K562 (cell line): Measurements from ENCODE around the gene AGPAT4. TPM values are rescaled to one million over a fixed set of nuclear protein-coding genes. Genes with fewer than 3 reads are reported as not detected.

Experiments used
- ATAC-seq: fragments of 200-7000 bp; cut with Tn5 transposase; 3 replicates; pipeline ENCODE4 v1.9.1; 2020; ENCODE audit warnings: moderate library complexity
- BruUV-seq: library from RNA; stranded (reverse); fragments of 400-500 nt; replicated peaks from 2 replicates; lab custom pipeline; 2021; lab: Mats Ljungman, UMichigan
- CTCF ChIA-PET: fragments of 300-600 bp; formaldehyde crosslinking; extraction: SDS; loops from one replicate; lab custom pipeline; 2021; ENCODE audit warnings: low intra/inter-chr PET ratio; lab: Yijun Ruan, JAX
- POLR2A ChIA-PET: fragments of 300-600, 350-650 bp; sonication (Branson Sonifier 250); formaldehyde crosslinking; extraction: SDS; loops from one replicate; lab custom pipeline; 2021; ENCODE audit warnings: antibody characterized with exemption, inconsistent platforms; lab: Yijun Ruan, JAX
- DNase-seq, 4 experiments: peaks; one replicate each; pipeline versions ENCODE4 v3.0.0 to v3.0.0-alpha.2; 2011 to 2018; ENCODE audit warnings: low spot score in 3 of 4, mixed read lengths in 3 of 4; ENCODE audit errors: extremely low read depth in 1 of 4
- FAIRE-seq: peaks from 2 replicates; lab custom pipeline; 2011; peaks lifted over from hg19 to GRCh38; lab: Jason Lieb, UNC
- H2AFZ ChIP-seq: 2 replicates; pipeline ENCODE4 v1.6.0; 2011; ENCODE audit warnings: low read depth, low read length, control low read depth, inconsistent platforms
- H3K27ac ChIP-seq: fragments of 200-600 bp; 3 replicates; pipeline ENCODE4 v1.8.0; 2011; ENCODE audit warnings: low read depth, mild to moderate bottlenecking, control low read depth, inconsistent platforms, low read length, moderate library complexity, mixed read lengths; ENCODE audit errors: extremely low read depth
- H3K27me3 ChIP-seq, 2 experiments: fragments of 300-600 bp in 1 of 2; 2 replicates in 1 of 2; 3 replicates in 1 of 2; pipeline versions ENCODE4 v1.6.0 to v1.8.0; 2011; ENCODE audit warnings: inconsistent platforms in 2 of 2, low read length in 2 of 2, mild to moderate bottlenecking in 1 of 2, mixed read lengths in 1 of 2, moderate library complexity in 1 of 2; ENCODE audit not compliant: control insufficient read depth in 2 of 2, insufficient read depth in 2 of 2
- H3K36me3 ChIP-seq: fragments of 300-600 bp; 3 replicates; pipeline ENCODE4 v1.8.0; 2011; ENCODE audit warnings: mild to moderate bottlenecking, low read length, inconsistent platforms; ENCODE audit not compliant: control insufficient read depth, insufficient read depth
- H3K4me1 ChIP-seq, 2 experiments: fragments of 200-600 bp in 1 of 2; replicated peaks in 1 of 2; 2 replicates in 1 of 2; 3 replicates in 1 of 2; pipeline versions ENCODE4 v1.5.1 to v1.8.0; 2011; ENCODE audit warnings: inconsistent platforms in 2 of 2, low read length in 2 of 2, mild to moderate bottlenecking in 1 of 2, mixed read lengths in 1 of 2, moderate library complexity in 1 of 2; ENCODE audit not compliant: control insufficient read depth in 2 of 2, insufficient read depth in 2 of 2
- H3K4me2 ChIP-seq: 2 replicates; pipeline ENCODE4 v1.6.1; 2011; ENCODE audit warnings: low read length, control low read depth, inconsistent platforms, mixed read lengths; ENCODE audit not compliant: insufficient read depth
- H3K4me3 ChIP-seq: fragments of 200-600 bp; sonication (generic), shearing (Covaris generic); 2 replicates; pipeline ENCODE4 v1.5.1; 2016; ENCODE audit warnings: control low read depth, inconsistent platforms
- H3K79me2 ChIP-seq: fragments of 200-600 bp; 3 replicates; pipeline ENCODE4 v1.8.0; 2011; ENCODE audit warnings: low read length, inconsistent platforms; ENCODE audit not compliant: control insufficient read depth, insufficient read depth
- H3K9ac ChIP-seq, 2 experiments: 2 replicates each; pipeline versions ENCODE4 v1.6.0 to v1.6.1; 2011; ENCODE audit warnings: low read depth in 2 of 2, low read length in 2 of 2, control low read depth in 1 of 2, inconsistent platforms in 1 of 2, mild to moderate bottlenecking in 1 of 2, mixed read lengths in 1 of 2; ENCODE audit not compliant: insufficient read depth in 1 of 2
- H3K9me1 ChIP-seq: one replicate; pipeline ENCODE4 v1.6.0; 2011; ENCODE audit warnings: inconsistent platforms, mild to moderate bottlenecking, low read length, moderate library complexity; ENCODE audit not compliant: control insufficient read depth, insufficient read depth
- H3K9me3 ChIP-seq: replicated peaks from 2 replicates; pipeline ENCODE4 v1.5.1; 2011; ENCODE audit warnings: low read depth, low read length, inconsistent platforms; ENCODE audit not compliant: control insufficient read depth, insufficient read depth
- H4K20me1 ChIP-seq: replicated peaks from 2 replicates; pipeline ENCODE4 v1.6.1; 2011; ENCODE audit warnings: low read length, inconsistent platforms, mixed read lengths; ENCODE audit not compliant: control insufficient read depth, insufficient read depth
- ARID4B ChIP-seq: sonication (generic); formaldehyde crosslinking; IDR thresholded peaks from 2 replicates; pipeline ENCODE4 v1.8.0; 2022; ENCODE audit warnings: mild to moderate bottlenecking, missing genetic modification reagents
- DNMT1 ChIP-seq: fragments of 450-650 bp; IDR thresholded peaks from 2 replicates; pipeline ENCODE4 v1.6.1; 2016; ENCODE audit warnings: antibody characterized with exemption, mild to moderate bottlenecking
- FOXK2 ChIP-seq, 2 experiments: fragments of 450-650 bp; IDR thresholded peaks in 1 of 2; conservative IDR thresholded peaks in 1 of 2; 2 replicates each; pipeline ENCODE4 v1.6.1; 2016; ENCODE audit warnings: low read depth in 2 of 2, mild to moderate bottlenecking in 1 of 2
- HNRNPUL1 ChIP-seq: fragments of 200-400 bp; formaldehyde crosslinking; IDR thresholded peaks from 2 replicates; pipeline ENCODE4 v1.6.1; 2017; ENCODE audit warnings: low read length
- LEF1 ChIP-seq: fragments of 450-650 bp; IDR thresholded peaks from 2 replicates; pipeline ENCODE4 v1.6.1; 2016; ENCODE audit warnings: mild to moderate bottlenecking
- NR1H2 ChIP-seq: sonication (generic); formaldehyde crosslinking; IDR thresholded peaks from 2 replicates; pipeline ENCODE4 v1.4.0; 2020; ENCODE audit warnings: mild to moderate bottlenecking, missing genetic modification reagents
- PBX2 ChIP-seq, 2 experiments: IDR thresholded peaks in 1 of 2; conservative IDR thresholded peaks in 1 of 2; 2 replicates each; pipeline ENCODE4 v1.6.1; 2016; ENCODE audit warnings: low read depth in 2 of 2, mild to moderate bottlenecking in 1 of 2, missing compliant biosample characterization in 1 of 2, missing genetic modification characterization in 1 of 2, moderate library complexity in 1 of 2
- SMARCC2 ChIP-seq: fragments of 450-650 bp; IDR thresholded peaks from 2 replicates; pipeline ENCODE4 v1.6.1; 2017; ENCODE audit warnings: antibody characterized with exemption, moderate library complexity, mild to moderate bottlenecking, low read depth
- WGBS: fragments of 100-300 bp; shearing (Covaris generic); methylation state at CpG from one replicate; pipeline ENCODE4 v1.1.6; 2016; ENCODE audit warnings: low coverage, mixed read lengths; ENCODE audit not compliant: insufficient coverage; ENCODE audit errors: missing lambda C conversion rate; 5-methylcytosine and 5-hydroxymethylcytosine counted together
- in situ Hi-C: fragments of 300-500 bp; cut with MboI; formaldehyde crosslinking; loops from 4 replicates; pipeline ENCODE4 v1.15.0; 2018; ENCODE audit warnings: inconsistent platforms, mixed read lengths
- intact Hi-C: fragments of 100-400 bp; cut with micrococcal nuclease; formaldehyde crosslinking; loops from 2 replicates; pipeline ENCODE4 v1.14.2; 2022
- polyA plus RNA-seq, 8 experiments: library from polyadenylated mRNA; depleted of rRNA in 4 of 8; stranded (reverse) in 5 of 8; unstranded in 3 of 8; fragments of >200 nt; fragmentation: Nextera tagmentation in 2 of 8; fragmentation: Illumina TruSeq in 1 of 8; extraction: Ambion mirVana in 2 of 8; extraction: Trizol in 1 of 8; gene quantifications; 2 replicates each; pipeline versions ENCODE4 v1.2.1 to v1.2.3, GENCODE V29; 2011 to 2014; ENCODE audit warnings: inconsistent platforms in 1 of 8, missing spikeins in 1 of 8
- total RNA-seq, 7 experiments: library from RNA; depleted of rRNA in 6 of 7; stranded (reverse); fragments of >200 nt in 6 of 7; fragmentation: Illumina TruSeq in 2 of 7; extraction: Trizol in 2 of 7; gene quantifications; 2 replicates each; pipeline versions ENCODE4 v1.2.1 to v1.2.3, GENCODE V29; 2011 to 2021; ENCODE audit warnings: low replicate concordance in 1 of 7
- TF ChIP-seq, protein P1 (sequence below): fragments of 250-450 bp; sonication (Bioruptor Pico); IDR thresholded peaks from 2 replicates; pipeline ENCODE4 v1.4.0; 2020; ENCODE audit warnings: mild to moderate bottlenecking, moderate library complexity
- TF ChIP-seq, protein P2 (sequence below): fragments of 450-650 bp; formaldehyde crosslinking; IDR thresholded peaks from 2 replicates; pipeline ENCODE4 v1.4.0; 2020; ENCODE audit warnings: mild to moderate bottlenecking, moderate library complexity

AGPAT4 gene
- total and polyA plus RNA-seq, 9 of the 15 experiments (the other 6 are each of a cell fraction or from before 2014, with no cell fraction given): 2.2 to 15.0 (median 5.7) TPM

GRCh38 chr6:161232010-161232409 lies 41.9 kb downstream of the AGPAT4 start:
- 83% methylated on average over 9 of the region's 9 CpGs for WGBS
- DNase-seq (no peak), FAIRE-seq (no peak), ATAC-seq (no peak)
- Histone ChIP-seq H3K27me3 (no peaks in the 10 kb centered on the region), H2AFZ (no peak overlapping the region), H3K9ac (no peak overlapping the region), H3K9me1 (no peaks in the 10 kb centered on the region), H3K36me3 (peaks cover 5% of the 10 kb centered on the region; the same call in 2 of the 3 replicates), H3K9me3 (no peaks in the 10 kb centered on the region), H3K4me1 (peaks cover 10 to 33% of the 10 kb centered on the region in 2 experiments), H3K4me2 (no peak overlapping the region), H3K27ac (no peak overlapping the region), H3K4me3 (no peak overlapping the region), H3K79me2 (no peaks in the 10 kb centered on the region), H4K20me1 (no peaks in the 10 kb centered on the region)
- in situ Hi-C loops: no loop called here
- CTCF ChIA-PET: no interaction called here
- POLR2A ChIA-PET: interaction anchor here (0.9 to 1.2 kb wide), 3 partner anchors 9 to 17 kb away, joined by 3 read pairs; no protein-coding TSS in a partner anchor
- intact Hi-C loops: no loop called here
- BruUV-seq: no TSS peak
- TF ChIP-seq NR1H2 (CRISPR knock-in tag): no peak
- TF ChIP-seq FOXK2 (conservative IDR thresholded peaks at IDR 0.05 in 1 of 2, IDR thresholded peaks at IDR 0.05 in 1 of 2; ENCODE audit: low read depth in 2 of 2): no peak
- no peak for TF ChIP-seq DNMT1
- TF ChIP-seq, protein P1, sequence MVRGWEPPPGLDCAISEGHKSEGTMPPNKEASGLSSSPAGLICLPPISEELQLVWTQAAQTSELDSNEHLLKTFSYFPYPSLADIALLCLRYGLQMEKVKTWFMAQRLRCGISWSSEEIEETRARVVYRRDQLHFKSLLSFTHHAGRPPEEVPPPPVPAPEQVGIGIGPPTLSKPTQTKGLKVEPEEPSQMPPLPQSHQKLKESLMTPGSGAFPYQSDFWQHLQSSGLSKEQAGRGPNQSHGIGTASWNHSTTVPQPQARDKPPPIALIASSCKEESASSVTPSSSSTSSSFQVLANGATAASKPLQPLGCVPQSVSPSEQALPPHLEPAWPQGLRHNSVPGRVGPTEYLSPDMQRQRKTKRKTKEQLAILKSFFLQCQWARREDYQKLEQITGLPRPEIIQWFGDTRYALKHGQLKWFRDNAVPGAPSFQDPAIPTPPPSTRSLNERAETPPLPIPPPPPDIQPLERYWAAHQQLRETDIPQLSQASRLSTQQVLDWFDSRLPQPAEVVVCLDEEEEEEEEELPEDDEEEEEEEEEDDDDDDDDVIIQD: no peak
- TF ChIP-seq, protein P2, sequence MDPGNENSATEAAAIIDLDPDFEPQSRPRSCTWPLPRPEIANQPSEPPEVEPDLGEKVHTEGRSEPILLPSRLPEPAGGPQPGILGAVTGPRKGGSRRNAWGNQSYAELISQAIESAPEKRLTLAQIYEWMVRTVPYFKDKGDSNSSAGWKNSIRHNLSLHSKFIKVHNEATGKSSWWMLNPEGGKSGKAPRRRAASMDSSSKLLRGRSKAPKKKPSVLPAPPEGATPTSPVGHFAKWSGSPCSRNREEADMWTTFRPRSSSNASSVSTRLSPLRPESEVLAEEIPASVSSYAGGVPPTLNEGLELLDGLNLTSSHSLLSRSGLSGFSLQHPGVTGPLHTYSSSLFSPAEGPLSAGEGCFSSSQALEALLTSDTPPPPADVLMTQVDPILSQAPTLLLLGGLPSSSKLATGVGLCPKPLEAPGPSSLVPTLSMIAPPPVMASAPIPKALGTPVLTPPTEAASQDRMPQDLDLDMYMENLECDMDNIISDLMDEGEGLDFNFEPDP (CRISPR knock-in tag): no peak
- TF ChIP-seq HNRNPUL1: no peak
- no peak for TF ChIP-seq ARID4B
- TF ChIP-seq PBX2 (CRISPR knock-in tag; IDR thresholded peaks at IDR 0.05; ENCODE audit: low read depth): no peak
- TF ChIP-seq PBX2 (tag; conservative IDR thresholded peaks at IDR 0.05; ENCODE audit: low read depth): no peak
- TF ChIP-seq LEF1: no peak
- TF ChIP-seq SMARCC2: no peak
